ENCODE measurements around the gene TRIM10.
A peak's percentile ranks its signal among the peaks of the same experiment; 100 is the strongest.
"Not testable (repeated sequence)": the region's sequence is repeated elsewhere in the genome, so short reads cannot be mapped to it uniquely, and the experiment has no call there.

The TRIM10 gene

DNA sequence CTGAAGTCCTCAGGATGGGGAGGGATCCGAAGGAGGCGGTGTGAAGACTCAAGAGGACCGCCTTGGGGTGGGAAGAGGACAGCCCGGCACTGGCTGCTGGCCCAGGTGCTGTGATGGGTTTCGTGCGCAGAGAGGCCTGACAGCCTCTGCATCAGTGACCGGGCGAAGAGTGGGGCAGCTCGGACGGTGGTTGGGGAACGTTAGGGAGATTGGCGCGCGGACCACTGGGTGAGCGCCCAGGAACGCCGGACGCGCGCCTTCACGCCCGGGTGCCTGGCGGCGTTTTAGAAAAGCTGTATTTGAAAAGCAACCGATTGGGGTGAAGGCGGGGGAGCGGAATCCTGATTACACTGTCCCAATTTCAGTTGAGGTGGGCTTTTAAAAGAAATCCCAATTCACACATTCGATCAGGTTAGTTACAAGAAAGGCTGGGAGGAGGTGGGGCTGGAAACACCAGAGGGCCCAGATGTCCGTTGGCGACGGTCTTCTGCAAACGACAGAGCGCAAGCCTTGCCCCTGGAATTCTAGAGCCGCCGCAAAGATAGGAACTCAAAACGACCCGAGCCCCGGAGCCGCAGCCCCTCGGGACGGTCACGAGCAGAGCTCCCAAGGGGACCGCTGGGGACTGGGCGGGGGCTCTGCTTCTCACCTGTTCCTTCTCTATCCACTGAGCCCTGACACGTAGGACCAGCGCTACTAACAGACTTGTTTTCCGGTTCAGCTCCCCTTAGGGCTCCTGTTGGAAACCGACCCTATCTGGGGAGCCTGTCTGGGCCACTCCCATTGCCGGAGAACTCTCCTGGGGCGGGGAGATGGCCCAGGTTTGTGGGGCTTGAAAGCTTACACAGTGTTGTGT, 33.5 kb downstream of the TRIM10 start:
- no peak for DNase-seq (ENCODE audit: low read depth)

- DNase-seq (ENCODE audit: low read depth), result no peak
Measured at GRCh38 chr6:30122515-30122914, 38.5 kb downstream of the TRIM10 start.

DNA sequence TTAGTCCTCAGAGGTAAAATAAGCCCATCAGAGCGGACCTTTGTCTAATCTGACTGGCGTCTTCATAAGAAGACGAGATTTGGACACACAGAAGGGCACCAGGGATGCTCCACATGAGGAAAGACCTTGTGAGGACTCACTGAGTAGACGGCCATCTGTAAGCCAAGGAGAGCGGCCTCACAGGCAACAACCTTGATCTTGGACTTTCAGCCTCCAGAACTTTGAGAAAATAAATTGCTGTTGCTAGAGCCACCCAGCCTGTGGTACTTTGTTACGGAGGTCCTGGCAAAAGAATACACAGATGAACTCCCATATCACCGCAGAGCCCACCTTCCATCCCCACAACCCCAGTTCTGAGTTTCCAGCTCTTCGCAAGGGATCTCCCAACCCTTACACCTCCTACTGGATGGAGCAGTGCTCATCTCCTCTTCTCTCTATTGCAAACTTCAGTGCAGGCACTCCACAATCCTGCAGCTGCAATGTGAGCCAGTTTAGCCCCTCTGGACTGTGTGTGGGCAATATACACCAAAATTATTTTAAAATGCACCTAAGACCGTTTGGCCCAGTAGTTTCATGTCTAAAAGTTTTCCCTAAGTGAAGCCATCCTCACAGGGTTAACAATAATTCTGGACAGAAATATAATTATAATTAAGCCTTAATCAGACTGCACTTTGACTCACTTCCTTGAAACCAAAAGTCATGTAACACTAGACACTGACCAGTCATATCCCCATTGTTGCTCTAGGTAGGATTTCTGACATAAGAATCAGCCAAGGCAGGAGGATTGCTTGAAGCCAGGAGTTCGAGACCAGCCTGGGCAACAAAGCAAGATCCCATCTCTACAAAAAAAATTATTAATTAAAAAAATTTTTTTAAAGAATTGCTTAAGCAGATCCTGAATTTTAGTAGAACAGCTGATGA, 39.3 kb downstream of the TRIM10 start:
- no peak for DNase-seq (ENCODE audit: low read depth)

DNA sequence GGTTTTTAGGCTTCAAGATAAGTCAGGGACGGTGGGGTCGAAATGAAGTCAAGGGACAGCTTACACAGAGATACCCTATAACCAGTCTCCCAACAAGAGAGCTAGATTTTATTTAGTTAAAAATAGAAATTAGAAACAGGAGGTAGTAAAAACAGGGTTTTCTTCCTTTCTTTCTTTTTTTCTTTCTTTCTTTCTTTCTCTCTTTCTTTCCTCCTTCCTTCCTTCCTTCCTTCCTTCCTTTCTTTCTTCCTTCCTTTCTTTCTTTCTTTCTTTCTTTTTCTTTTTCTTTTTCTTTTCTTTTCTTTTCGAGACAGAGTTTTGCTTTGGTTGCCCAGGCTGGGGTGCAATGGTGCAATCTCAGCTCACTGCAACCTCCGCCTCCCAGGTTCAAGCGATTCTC, 42.3 kb downstream of the TRIM10 start:
- not testable (repeated sequence) for DNase-seq (ENCODE audit: low read depth)

- no peak for DNase-seq (ENCODE audit: low read depth)
Measured at GRCh38 chr6:30116724-30117123, 44.3 kb downstream of the TRIM10 start.

GRCh38 chr6:30113841-30114240, 47.2 kb downstream of the TRIM10 start:
- no peak for DNase-seq (ENCODE audit: low read depth)

DNA sequence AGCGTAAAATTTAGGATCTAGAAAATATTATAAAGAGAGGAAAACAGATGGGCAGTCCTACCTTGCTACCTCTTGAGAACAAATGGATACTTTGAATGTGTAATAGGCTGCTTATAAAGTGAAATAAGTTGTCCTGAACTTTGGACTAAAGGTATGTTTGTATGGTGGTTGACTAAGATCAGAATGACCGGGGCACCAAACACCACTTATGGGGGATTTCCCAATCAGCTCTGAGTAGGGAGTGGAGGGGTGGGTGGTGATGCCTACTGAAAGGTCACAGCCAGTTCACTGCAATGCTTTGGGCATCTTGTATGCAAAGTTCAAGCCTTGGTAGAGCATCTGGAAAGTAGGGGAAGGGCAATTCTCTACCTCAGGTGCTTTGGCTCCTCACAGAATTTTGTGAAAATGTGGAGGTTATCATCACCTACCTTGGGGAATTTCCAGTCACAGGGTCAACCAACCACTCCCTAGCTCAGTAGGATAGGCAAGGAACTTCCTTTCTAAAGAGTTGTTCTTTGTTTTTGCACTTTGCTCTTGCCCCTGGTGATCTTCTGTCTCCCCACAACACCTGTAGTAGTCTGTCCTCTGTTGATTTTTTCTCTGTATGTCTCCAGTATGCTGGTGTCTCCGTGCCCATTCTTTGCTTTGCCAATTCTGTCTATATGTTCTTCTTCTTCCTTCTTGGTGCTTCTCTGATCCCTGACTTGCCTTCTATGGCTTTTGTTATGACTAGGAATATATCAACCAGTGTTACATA, 47.8 kb downstream of the TRIM10 start, which contains the start of gene TRIM31:
Gene TRIM31, minus strand, starts transcription at position 88 of the 757 bp plus-strand sequence. CDS start 285 bp downstream, outside the sequence.
- DNase-seq (ENCODE audit: low read depth), result no peak

- no peak for DNase-seq (ENCODE audit: low read depth)
Measured at GRCh38 chr6:30112402-30112994, 48.5 kb downstream of the TRIM10 start.

- no peak for DNase-seq (ENCODE audit: low read depth)
Measured at GRCh38 chr6:30111266-30111856, 49.6 kb downstream of the TRIM10 start.

DNA sequence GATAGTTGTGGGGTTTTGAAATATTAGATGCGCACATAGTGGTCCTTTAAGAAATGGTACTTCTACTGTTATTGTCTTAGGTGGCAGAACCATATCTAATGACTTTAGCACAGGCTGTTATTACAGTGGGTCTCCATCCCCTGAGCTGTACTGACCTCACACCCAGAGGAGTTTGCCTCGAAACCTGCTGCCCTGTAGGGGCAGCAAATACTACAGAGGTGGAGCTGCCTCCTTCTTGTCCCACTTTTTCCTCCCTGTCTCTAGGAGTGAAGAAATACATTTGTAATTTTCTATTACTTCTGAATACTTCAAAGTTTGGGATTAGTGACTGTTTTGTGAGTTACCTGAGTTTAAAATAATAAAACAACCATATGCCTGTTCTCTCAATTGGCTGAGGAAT, 56.4 kb downstream of the TRIM10 start:
- no peak for DNase-seq (ENCODE audit: low read depth)

GRCh38 chr6:30103872-30104179, 57.2 kb downstream of the TRIM10 start:
- DNase-seq (ENCODE audit: low read depth), result no peak

GRCh38 chr6:30102970-30103871, 57.8 kb downstream of the TRIM10 start:
- DNase-seq (ENCODE audit: low read depth), result peak; percentile 35

DNA sequence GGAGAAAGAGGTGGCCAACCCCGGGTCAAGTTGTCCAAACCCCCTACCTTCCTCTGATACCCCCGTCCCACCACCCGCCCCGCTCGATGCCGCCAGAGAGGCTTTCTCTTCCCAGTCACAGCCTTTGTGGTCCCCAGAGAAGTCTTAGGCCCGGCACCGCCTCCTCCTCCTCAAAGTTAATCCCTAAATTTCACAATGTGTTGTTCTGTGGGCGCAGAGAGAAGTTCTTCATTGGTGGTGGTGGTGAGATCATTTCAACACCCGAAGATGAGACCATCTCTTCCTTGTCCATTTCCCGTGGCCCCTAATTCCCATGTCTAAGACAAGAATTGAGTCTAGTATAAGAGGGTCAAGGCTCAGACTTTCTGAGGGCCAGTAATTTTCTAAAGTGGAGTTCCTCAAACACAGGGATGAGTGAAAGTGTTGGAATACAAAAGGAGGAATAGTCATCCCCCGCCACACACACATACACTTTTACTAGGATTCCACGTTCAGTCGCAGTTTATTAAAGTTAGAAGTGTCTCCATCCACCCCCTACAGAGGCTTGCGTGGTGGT, 58.5 kb downstream of the TRIM10 start:
- no peak for DNase-seq (ENCODE audit: low read depth)

All from stimulated activated CD8-positive, alpha-beta memory T cell treated with anti-CD3 and anti-CD28 coated beads, Interleukin-15, amount 100 ng/mL, for 24 hours (primary cell).